ENCODE results near the gene SENP1. TPM values are rescaled to one million over a fixed set of nuclear protein-coding genes. Genes with fewer than 3 reads are reported as not detected.

The SENP1 gene
- total and polyA plus RNA-seq, 2 of the 13 experiments (the other 11 are each of a cell fraction or from before 2014, with no cell fraction given) = 14.0 to 20.2 TPM

GRCh38 chr12:48001505-48002413 is 104.1 kb downstream of the SENP1 start:
- H3K9me3 ChIP-seq (ENCODE audit: low read length) = no peaks in the 10 kb centered on the region
- no peak overlapping the region for H3K9ac ChIP-seq (ENCODE audit: insufficient read depth, low read depth, low read length)
- in situ Hi-C loops (cut with HindIII; ENCODE audit: extremely low pct_ligation_motif_present, low pct_unique_long_range_greater_than_20kb) (no loop called here), intact Hi-C loops (cut with micrococcal nuclease; ENCODE audit: unreplicated experiment) (loop anchor here (2.0 to 10.0 kb wide), 2 partner anchors 61 to 103 kb away; partner anchors contain the start of gene SENP1)
- POLR2A ChIA-PET = no interaction called here
- ATAC-seq (peak; percentile 16; the same call in 2 of the 3 replicates), FAIRE-seq (no peak), DNase-seq (ENCODE audit: low spot score) (no peak)
- peaks cover 6 to 53% of the 10 kb centered on the region in 2 experiments for H3K27me3 ChIP-seq (ENCODE audit: control insufficient read depth in 1 of 2, insufficient read depth in 2 of 2, low read length in 2 of 2)
- BruUV-seq (replicated peaks) = no TSS peak
- H2AFZ ChIP-seq (ENCODE audit: low read length) = no peak overlapping the region
- H3K4me1 ChIP-seq (ENCODE audit: insufficient read depth, low read length) = peaks cover 46% of the 10 kb centered on the region
- H3K36me3 ChIP-seq (replicated peaks in 1 of 2; ENCODE audit: control insufficient read depth in 1 of 2, insufficient read depth in 2 of 2, low read length in 2 of 2) = no peaks in the 10 kb centered on the region
- 1% methylated on average over 12 of the region's 57 CpGs for WGBS (ENCODE audit: low lambda C conversion rate)
- H3K4me2 ChIP-seq (ENCODE audit: low read depth, low read length) = peak overlapping the region; percentile 73
- H3K4me3 ChIP-seq (replicated peaks in 1 of 3; ENCODE audit: insufficient read depth in 1 of 3, low read depth in 2 of 3, low read length in 3 of 3) = peak overlapping the region; percentile 12 to 64 (median 38); a peak in 5 of 6 replicates
- CTCF ChIA-PET (ENCODE audit: low intra/inter-chr PET ratio, low total read pairs) = no interaction called here
- H4K20me1 ChIP-seq (ENCODE audit: insufficient read depth, low read length) = no peaks in the 10 kb centered on the region
- no peaks in the 10 kb centered on the region for H3K79me2 ChIP-seq (ENCODE audit: insufficient read depth, low read length)
- no peak overlapping the region for H3K27ac ChIP-seq (ENCODE audit: extremely low read length, insufficient read depth, low read length)
- TF ChIP-seq ZNF274 (CRISPR knock-in tag; IDR thresholded peaks at IDR 0.05) (no peak), ZBTB20 (CRISPR knock-in tag; IDR thresholded peaks at IDR 0.05; ENCODE audit: borderline replicate concordance, low read depth) (no peak), MLXIP (CRISPR knock-in tag; IDR thresholded peaks at IDR 0.05; ENCODE audit: borderline replicate concordance) (no peak), ZNF136 (CRISPR knock-in tag; IDR thresholded peaks at IDR 0.05; ENCODE audit: low read depth) (no peak), TCF12 (IDR thresholded peaks at IDR 0.05) (no peak), TCF12 (CRISPR knock-in tag; IDR thresholded peaks at IDR 0.05) (no peak), RBM39 (IDR thresholded peaks at IDR 0.05; ENCODE audit: low read depth, low read length, poor library complexity, severe bottlenecking) (peak; percentile 35), ARHGAP35 (CRISPR knock-in tag; IDR thresholded peaks at IDR 0.05; ENCODE audit: borderline replicate concordance) (no peak), ATM (IDR thresholded peaks at IDR 0.05; ENCODE audit: borderline replicate concordance) (no peak), ARID4A (CRISPR knock-in tag; IDR thresholded peaks at IDR 0.05; ENCODE audit: borderline replicate concordance) (no peak), ZNF33A (CRISPR knock-in tag; IDR thresholded peaks at IDR 0.05; ENCODE audit: borderline replicate concordance) (no peak), HHEX (CRISPR knock-in tag; IDR thresholded peaks at IDR 0.05) (no peak), CREBL2 (CRISPR knock-in tag; IDR thresholded peaks at IDR 0.05; ENCODE audit: borderline replicate concordance) (no peak), HNRNPK (IDR thresholded peaks at IDR 0.05; ENCODE audit: low read depth, low read length, poor library complexity, severe bottlenecking) (peak; percentile 16), SNAI1 (CRISPR knock-in tag; IDR thresholded peaks at IDR 0.05; ENCODE audit: borderline replicate concordance) (no peak), MAFK (conservative IDR thresholded peaks at IDR 0.05 in 1 of 2, IDR thresholded peaks at IDR 0.05 in 1 of 2; ENCODE audit: low read length in 2 of 2) (no peak)

Measured in HepG2 (cell line).